AG04450 (cell line): Measurements from ENCODE around the gene ALS2CL. TPM values are rescaled to one million over a fixed set of nuclear protein-coding genes. Genes with fewer than 3 reads are reported as not detected.

Experiments
- CTCF ChIA-PET: fragments of 300-600, 350-600 bp; formaldehyde crosslinking; extraction: SDS; loops from one replicate; lab custom pipeline; 2022; ENCODE audit warnings: antibody characterized with exemption, inconsistent platforms; lab: Charles Lee
- POLR2A ChIA-PET: fragments of 350-600 bp; formaldehyde crosslinking; extraction: SDS; loops from one replicate; lab custom pipeline; 2021; ENCODE audit warnings: antibody characterized with exemption, inconsistent platforms; lab: Yijun Ruan, JAX
- DNase-seq: peaks from one replicate; pipeline ENCODE4 v3.0.0-alpha.2; 2011; ENCODE audit warnings: low read depth, low spot score
- H3K27ac ChIP-seq: one replicate; pipeline ENCODE4 v1.5.1; 2012; ENCODE audit warnings: low read depth, low read length, control low read depth
- H3K27me3 ChIP-seq: one replicate; pipeline ENCODE4 v1.6.0; 2012; ENCODE audit warnings: low read length; ENCODE audit not compliant: control insufficient read depth, insufficient read depth
- H3K4me3 ChIP-seq: 2 replicates; pipeline ENCODE4 v1.5.1; 2011; ENCODE audit warnings: mild to moderate bottlenecking, low read depth, low read length, control low read depth
- H3K9me3 ChIP-seq: 2 replicates; pipeline ENCODE4 v1.5.1; 2012; ENCODE audit warnings: low read length; ENCODE audit not compliant: control insufficient read depth, insufficient read depth
- polyA plus RNA-seq: library from polyadenylated mRNA; depleted of rRNA; stranded (reverse); fragments of >200 nt; gene quantifications from 2 replicates; pipeline ENCODE4 v1.2.3, GENCODE V29; 2011
- TF ChIP-seq, protein P1 (sequence below): IDR thresholded peaks from 2 replicates; pipeline ENCODE4 v1.5.1; 2011; ENCODE audit warnings: low read depth, low read length, control low read depth, inconsistent platforms

ALS2CL gene
- polyA plus RNA-seq, 1 experiment: 0.89 TPM

GRCh38 chr3:46716461-46717441 is 23.3 kb upstream of the ALS2CL start:
- Histone ChIP-seq H3K9me3 (no peaks in the 10 kb centered on the region), H3K4me3 (no peak overlapping the region), H3K27ac (no peak overlapping the region), H3K27me3 (peaks cover 40% of the 10 kb centered on the region)
- no peak for DNase-seq
- POLR2A ChIA-PET: no interaction called here
- CTCF ChIA-PET: interaction anchor here (1.5 kb wide), 1 partner anchor 178 kb away, joined by 9 read pairs; no protein-coding TSS in a partner anchor
- TF ChIP-seq, protein P1, sequence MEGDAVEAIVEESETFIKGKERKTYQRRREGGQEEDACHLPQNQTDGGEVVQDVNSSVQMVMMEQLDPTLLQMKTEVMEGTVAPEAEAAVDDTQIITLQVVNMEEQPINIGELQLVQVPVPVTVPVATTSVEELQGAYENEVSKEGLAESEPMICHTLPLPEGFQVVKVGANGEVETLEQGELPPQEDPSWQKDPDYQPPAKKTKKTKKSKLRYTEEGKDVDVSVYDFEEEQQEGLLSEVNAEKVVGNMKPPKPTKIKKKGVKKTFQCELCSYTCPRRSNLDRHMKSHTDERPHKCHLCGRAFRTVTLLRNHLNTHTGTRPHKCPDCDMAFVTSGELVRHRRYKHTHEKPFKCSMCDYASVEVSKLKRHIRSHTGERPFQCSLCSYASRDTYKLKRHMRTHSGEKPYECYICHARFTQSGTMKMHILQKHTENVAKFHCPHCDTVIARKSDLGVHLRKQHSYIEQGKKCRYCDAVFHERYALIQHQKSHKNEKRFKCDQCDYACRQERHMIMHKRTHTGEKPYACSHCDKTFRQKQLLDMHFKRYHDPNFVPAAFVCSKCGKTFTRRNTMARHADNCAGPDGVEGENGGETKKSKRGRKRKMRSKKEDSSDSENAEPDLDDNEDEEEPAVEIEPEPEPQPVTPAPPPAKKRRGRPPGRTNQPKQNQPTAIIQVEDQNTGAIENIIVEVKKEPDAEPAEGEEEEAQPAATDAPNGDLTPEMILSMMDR: no peak

DNA sequence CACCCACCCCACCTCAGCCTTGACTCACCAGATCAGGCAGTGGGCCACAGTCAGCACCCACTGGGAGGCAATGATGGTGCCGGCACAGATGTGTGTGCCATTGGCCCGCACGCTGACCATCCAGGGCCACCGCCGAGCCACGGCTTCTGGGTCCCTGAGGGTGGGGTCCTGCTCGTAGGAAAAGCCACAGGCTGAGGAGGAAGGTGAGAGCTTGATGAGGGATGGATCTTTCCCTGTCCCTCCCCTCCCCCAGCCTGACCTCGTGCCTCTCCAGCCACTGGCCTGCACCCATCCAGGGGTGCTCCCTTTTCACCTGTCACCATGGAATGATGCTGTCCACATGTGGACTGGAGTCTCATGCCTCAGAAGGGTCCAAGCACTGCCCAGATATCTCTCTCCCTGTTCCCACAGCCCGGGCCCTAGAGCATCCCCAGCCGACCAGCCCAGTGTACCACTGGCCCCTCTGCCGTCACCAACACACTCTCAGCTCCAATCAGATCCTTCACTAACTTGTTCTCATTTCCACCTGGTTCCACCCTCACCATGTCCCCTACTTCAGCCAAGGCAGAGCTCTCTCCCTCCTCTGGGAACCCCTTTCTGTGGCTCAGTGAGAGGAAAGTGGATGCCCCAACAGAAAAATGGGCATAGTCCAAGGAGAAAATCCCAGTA is 22.2 kb upstream of the ALS2CL start:
- ChIA-PET POLR2A (no interaction called here), CTCF (interaction anchor here (1.5 kb wide), 1 partner anchor 179 kb away, joined by 9 read pairs; no protein-coding TSS in a partner anchor)
- no peak for DNase-seq
- TF ChIP-seq, protein P1: no peak
- no peak overlapping the region for H3K4me3 ChIP-seq
- H3K27ac ChIP-seq: no peak overlapping the region
- no peaks in the 10 kb centered on the region for H3K9me3 ChIP-seq
- H3K27me3 ChIP-seq: peaks cover 40% of the 10 kb centered on the region

- no peak for DNase-seq
- TF ChIP-seq, protein P1: no peak
- ChIA-PET POLR2A (no interaction called here), CTCF (interaction anchor here (0.8 to 1.5 kb wide), 2 partner anchors 180 to 195 kb away, joined by 3 to 9 read pairs; no protein-coding TSS in a partner anchor)
- Histone ChIP-seq H3K4me3 (no peak overlapping the region), H3K27ac (no peak overlapping the region), H3K27me3 (peaks cover 40% of the 10 kb centered on the region), H3K9me3 (no peaks in the 10 kb centered on the region)
Measured at GRCh38 chr3:46714728-46715506, 21.4 kb upstream of the ALS2CL start.

- CTCF ChIA-PET: interaction anchor here (0.6 to 0.8 kb wide), 2 partner anchors 132 to 196 kb away, joined by 3 read pairs; no protein-coding TSS in a partner anchor
- no peak for DNase-seq
- Histone ChIP-seq H3K9me3 (no peaks in the 10 kb centered on the region), H3K27ac (no peak overlapping the region), H3K4me3 (no peak overlapping the region), H3K27me3 (peaks cover 39% of the 10 kb centered on the region)
- POLR2A ChIA-PET: no interaction called here
- TF ChIP-seq, protein P1: no peak
Measured at GRCh38 chr3:46713898-46714552, 20.5 kb upstream of the ALS2CL start.
